ENCODE measurements around the gene DENND4A. TPM values are rescaled to one million over a fixed set of nuclear protein-coding genes. Genes with fewer than 3 reads are reported as not detected.

The DENND4A gene
- total and polyA plus RNA-seq, 9 of the 15 experiments (the other 6 are each of a cell fraction or from before 2014, with no cell fraction given), result 6.8 to 32.3 (median 19.9) TPM

DNA sequence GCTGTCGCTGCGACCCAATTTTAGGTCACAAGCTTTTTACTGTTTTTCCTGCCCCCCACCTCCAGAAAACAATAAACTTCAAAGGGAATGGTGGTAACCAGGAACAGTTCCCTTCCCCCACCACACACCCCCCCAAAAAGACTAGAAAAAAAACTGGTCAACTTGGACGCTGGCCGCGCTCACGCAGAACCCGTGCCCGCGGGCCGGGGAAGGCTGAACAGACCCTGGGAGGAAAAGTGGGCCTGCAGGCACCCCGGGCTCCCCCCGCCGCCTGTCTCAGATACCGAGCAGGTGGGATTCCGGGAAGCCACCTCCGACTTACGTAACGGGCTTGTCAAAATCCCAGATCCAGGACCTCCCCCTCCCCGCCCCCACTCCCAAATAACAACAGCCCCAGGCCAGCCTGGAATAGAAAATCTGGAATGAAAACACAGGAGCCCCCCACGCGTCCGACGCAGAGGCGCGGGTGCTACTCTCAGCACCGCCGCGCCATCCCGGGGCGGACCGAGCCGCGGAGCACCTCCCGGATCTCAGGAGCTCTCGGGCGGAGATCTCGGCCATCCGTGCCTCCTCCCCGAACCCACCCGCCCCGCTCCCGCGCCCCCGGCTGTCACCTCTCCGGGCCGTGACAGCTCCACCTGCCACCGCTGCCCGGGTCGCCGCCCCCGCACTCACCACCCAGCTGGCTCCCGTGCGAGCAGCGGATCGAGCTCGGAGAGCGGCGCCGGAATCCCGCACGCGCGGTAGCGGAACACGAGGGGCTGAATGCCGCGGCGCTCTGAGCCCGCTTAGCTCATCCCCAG lies 557 bp downstream of the DENND4A start (continued):
- TF ChIP-seq, protein P1, sequence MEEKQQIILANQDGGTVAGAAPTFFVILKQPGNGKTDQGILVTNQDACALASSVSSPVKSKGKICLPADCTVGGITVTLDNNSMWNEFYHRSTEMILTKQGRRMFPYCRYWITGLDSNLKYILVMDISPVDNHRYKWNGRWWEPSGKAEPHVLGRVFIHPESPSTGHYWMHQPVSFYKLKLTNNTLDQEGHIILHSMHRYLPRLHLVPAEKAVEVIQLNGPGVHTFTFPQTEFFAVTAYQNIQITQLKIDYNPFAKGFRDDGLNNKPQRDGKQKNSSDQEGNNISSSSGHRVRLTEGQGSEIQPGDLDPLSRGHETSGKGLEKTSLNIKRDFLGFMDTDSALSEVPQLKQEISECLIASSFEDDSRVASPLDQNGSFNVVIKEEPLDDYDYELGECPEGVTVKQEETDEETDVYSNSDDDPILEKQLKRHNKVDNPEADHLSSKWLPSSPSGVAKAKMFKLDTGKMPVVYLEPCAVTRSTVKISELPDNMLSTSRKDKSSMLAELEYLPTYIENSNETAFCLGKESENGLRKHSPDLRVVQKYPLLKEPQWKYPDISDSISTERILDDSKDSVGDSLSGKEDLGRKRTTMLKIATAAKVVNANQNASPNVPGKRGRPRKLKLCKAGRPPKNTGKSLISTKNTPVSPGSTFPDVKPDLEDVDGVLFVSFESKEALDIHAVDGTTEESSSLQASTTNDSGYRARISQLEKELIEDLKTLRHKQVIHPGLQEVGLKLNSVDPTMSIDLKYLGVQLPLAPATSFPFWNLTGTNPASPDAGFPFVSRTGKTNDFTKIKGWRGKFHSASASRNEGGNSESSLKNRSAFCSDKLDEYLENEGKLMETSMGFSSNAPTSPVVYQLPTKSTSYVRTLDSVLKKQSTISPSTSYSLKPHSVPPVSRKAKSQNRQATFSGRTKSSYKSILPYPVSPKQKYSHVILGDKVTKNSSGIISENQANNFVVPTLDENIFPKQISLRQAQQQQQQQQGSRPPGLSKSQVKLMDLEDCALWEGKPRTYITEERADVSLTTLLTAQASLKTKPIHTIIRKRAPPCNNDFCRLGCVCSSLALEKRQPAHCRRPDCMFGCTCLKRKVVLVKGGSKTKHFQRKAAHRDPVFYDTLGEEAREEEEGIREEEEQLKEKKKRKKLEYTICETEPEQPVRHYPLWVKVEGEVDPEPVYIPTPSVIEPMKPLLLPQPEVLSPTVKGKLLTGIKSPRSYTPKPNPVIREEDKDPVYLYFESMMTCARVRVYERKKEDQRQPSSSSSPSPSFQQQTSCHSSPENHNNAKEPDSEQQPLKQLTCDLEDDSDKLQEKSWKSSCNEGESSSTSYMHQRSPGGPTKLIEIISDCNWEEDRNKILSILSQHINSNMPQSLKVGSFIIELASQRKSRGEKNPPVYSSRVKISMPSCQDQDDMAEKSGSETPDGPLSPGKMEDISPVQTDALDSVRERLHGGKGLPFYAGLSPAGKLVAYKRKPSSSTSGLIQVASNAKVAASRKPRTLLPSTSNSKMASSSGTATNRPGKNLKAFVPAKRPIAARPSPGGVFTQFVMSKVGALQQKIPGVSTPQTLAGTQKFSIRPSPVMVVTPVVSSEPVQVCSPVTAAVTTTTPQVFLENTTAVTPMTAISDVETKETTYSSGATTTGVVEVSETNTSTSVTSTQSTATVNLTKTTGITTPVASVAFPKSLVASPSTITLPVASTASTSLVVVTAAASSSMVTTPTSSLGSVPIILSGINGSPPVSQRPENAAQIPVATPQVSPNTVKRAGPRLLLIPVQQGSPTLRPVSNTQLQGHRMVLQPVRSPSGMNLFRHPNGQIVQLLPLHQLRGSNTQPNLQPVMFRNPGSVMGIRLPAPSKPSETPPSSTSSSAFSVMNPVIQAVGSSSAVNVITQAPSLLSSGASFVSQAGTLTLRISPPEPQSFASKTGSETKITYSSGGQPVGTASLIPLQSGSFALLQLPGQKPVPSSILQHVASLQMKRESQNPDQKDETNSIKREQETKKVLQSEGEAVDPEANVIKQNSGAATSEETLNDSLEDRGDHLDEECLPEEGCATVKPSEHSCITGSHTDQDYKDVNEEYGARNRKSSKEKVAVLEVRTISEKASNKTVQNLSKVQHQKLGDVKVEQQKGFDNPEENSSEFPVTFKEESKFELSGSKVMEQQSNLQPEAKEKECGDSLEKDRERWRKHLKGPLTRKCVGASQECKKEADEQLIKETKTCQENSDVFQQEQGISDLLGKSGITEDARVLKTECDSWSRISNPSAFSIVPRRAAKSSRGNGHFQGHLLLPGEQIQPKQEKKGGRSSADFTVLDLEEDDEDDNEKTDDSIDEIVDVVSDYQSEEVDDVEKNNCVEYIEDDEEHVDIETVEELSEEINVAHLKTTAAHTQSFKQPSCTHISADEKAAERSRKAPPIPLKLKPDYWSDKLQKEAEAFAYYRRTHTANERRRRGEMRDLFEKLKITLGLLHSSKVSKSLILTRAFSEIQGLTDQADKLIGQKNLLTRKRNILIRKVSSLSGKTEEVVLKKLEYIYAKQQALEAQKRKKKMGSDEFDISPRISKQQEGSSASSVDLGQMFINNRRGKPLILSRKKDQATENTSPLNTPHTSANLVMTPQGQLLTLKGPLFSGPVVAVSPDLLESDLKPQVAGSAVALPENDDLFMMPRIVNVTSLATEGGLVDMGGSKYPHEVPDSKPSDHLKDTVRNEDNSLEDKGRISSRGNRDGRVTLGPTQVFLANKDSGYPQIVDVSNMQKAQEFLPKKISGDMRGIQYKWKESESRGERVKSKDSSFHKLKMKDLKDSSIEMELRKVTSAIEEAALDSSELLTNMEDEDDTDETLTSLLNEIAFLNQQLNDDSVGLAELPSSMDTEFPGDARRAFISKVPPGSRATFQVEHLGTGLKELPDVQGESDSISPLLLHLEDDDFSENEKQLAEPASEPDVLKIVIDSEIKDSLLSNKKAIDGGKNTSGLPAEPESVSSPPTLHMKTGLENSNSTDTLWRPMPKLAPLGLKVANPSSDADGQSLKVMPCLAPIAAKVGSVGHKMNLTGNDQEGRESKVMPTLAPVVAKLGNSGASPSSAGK (IDR thresholded peaks at IDR 0.05), result no peak
- TF ChIP-seq, protein P2, sequence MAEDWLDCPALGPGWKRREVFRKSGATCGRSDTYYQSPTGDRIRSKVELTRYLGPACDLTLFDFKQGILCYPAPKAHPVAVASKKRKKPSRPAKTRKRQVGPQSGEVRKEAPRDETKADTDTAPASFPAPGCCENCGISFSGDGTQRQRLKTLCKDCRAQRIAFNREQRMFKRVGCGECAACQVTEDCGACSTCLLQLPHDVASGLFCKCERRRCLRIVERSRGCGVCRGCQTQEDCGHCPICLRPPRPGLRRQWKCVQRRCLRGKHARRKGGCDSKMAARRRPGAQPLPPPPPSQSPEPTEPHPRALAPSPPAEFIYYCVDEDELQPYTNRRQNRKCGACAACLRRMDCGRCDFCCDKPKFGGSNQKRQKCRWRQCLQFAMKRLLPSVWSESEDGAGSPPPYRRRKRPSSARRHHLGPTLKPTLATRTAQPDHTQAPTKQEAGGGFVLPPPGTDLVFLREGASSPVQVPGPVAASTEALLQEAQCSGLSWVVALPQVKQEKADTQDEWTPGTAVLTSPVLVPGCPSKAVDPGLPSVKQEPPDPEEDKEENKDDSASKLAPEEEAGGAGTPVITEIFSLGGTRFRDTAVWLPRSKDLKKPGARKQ (CRISPR knock-in tag; IDR thresholded peaks at IDR 0.05), result no peak
- TF ChIP-seq, protein P3, sequence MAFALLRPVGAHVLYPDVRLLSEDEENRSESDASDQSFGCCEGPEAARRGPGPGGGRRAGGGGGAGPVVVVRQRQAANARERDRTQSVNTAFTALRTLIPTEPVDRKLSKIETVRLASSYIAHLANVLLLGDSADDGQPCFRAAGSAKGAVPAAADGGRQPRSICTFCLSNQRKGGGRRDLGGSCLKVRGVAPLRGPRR (CRISPR knock-in tag; IDR thresholded peaks at IDR 0.05), result no peak
- no peak for TF ChIP-seq U2AF1 (optimal IDR thresholded peaks at IDR 0.05; ENCODE audit: low read depth, low read length)
- TF ChIP-seq ZNF217 (CRISPR knock-in tag; IDR thresholded peaks at IDR 0.05), result no peak
- no peak for TF ChIP-seq ATF1 (CRISPR knock-in tag; IDR thresholded peaks at IDR 0.05)
- TF ChIP-seq ATF1 (tag; IDR thresholded peaks at IDR 0.05), result 0 out of 2 replicates have a peak, but pooled peaks have one; percentile 17
- TF ChIP-seq IFI16 (CRISPR knock-in tag; IDR thresholded peaks at IDR 0.05), result no peak
- TF ChIP-seq ASH1L (IDR thresholded peaks at IDR 0.05; ENCODE audit: borderline replicate concordance, low read depth, partially characterized antibody), result no peak
- TF ChIP-seq, protein P4, sequence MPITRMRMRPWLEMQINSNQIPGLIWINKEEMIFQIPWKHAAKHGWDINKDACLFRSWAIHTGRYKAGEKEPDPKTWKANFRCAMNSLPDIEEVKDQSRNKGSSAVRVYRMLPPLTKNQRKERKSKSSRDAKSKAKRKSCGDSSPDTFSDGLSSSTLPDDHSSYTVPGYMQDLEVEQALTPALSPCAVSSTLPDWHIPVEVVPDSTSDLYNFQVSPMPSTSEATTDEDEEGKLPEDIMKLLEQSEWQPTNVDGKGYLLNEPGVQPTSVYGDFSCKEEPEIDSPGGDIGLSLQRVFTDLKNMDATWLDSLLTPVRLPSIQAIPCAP (CRISPR knock-in tag; IDR thresholded peaks at IDR 0.05; ENCODE audit: borderline replicate concordance), result no peak
